Prostate gland (tissue), 2 donors: ENCODE results near the gene CCDC88A. TPM values are rescaled to one million over a fixed set of nuclear protein-coding genes. Genes with fewer than 3 reads are reported as not detected.

Source experiments
- DNase-seq: peaks from one replicate; pipeline ENCODE4 v3.0.0-alpha.2; 2019; ENCODE audit warnings: low spot score
- H3K27ac ChIP-seq, 2 donors: fragments of 200-600 bp; sonication (generic); 2 replicates each; pipeline ENCODE4 v1.5.1; 2017 to 2019
- H3K27me3 ChIP-seq: fragments of 200-600 bp; sonication (generic); replicated peaks from 2 replicates; pipeline ENCODE4 v1.5.1; 2019; ENCODE audit not compliant: insufficient read depth
- H3K36me3 ChIP-seq, 2 donors: fragments of 200-600 bp; sonication (generic); 1 replicate in 1 of 2; 2 replicates in 1 of 2; pipeline versions ENCODE4 v1.5.1 to v1.8.1; 2017 to 2019
- H3K4me1 ChIP-seq: fragments of 200-600 bp; sonication (generic); replicated peaks from 2 replicates; pipeline ENCODE4 v1.5.1; 2019
- H3K4me3 ChIP-seq, 2 donors: fragments of 200-600 bp; sonication (generic); 2 replicates each; pipeline ENCODE4 v1.5.1; 2017 to 2019
- H3K9me3 ChIP-seq: fragments of 200-600 bp; sonication (generic); 2 replicates; pipeline ENCODE4 v1.5.1; 2017
- CTCF ChIP-seq, 4 experiments: fragments of 200-600 bp in 2 of 4; fragments of 450-650 bp in 2 of 4; sonication (generic) in 2 of 4; IDR thresholded peaks; 1 replicate in 3 of 4; 2 replicates in 1 of 4; pipeline ENCODE4 v1.5.1; 2016 to 2019; ENCODE audit warnings: antibody characterized with exemption in 4 of 4, mild to moderate bottlenecking in 2 of 4, moderate library complexity in 2 of 4
- POLR2A ChIP-seq: fragments of 450-650 bp; IDR thresholded peaks from one replicate; pipeline ENCODE4 v1.6.1; 2016; ENCODE audit warnings: antibody characterized with exemption, mild to moderate bottlenecking
- POLR2AphosphoS5 ChIP-seq: sonication (generic); formaldehyde crosslinking; IDR thresholded peaks from one replicate; pipeline ENCODE4 v1.6.1; 2017; ENCODE audit warnings: antibody characterized with exemption
- WGBS: methylation state at CpG from one replicate; pipeline ENCODE4 v1.1.5; 2018; 5-methylcytosine and 5-hydroxymethylcytosine counted together
- intact Hi-C: fragments of 100-400 bp; cut with DNase I; formaldehyde crosslinking; loops from one replicate; pipeline ENCODE4 v1.14.2; 2022
- total RNA-seq, 2 donors: library from RNA; depleted of rRNA; stranded (reverse); fragments of >200 nt; gene quantifications; one replicate each; pipeline ENCODE4 v1.1.0, GENCODE V29; 2016

Gene CCDC88A
- total RNA-seq, 2 donors from 2014 or later = 16.8 to 43.7 TPM

- no peaks in the 10 kb centered on the region for H3K4me1 ChIP-seq
- H3K4me3 ChIP-seq = no peak overlapping the region
- no peaks in the 10 kb centered on the region for H3K9me3 ChIP-seq
- H3K36me3 ChIP-seq = no peaks in the 10 kb centered on the region
- no peak for TF ChIP-seq POLR2A
- no peak for TF ChIP-seq CTCF (IDR thresholded peaks at IDR 0.05)
- TF ChIP-seq POLR2AphosphoS5 = no peak
- H3K27ac ChIP-seq = no peak overlapping the region
- 98% methylated on average over 3 of the region's 3 CpGs for WGBS
- DNase-seq = no peak
- no peaks in the 10 kb centered on the region for H3K27me3 ChIP-seq
- intact Hi-C loops = no loop called here
These were observed 68.0 kb downstream of the CCDC88A start for GRCh38 chr2:55351672-55352071.

GRCh38 chr2:55345064-55345463 lies 74.6 kb downstream of the CCDC88A start:
- no peaks in the 10 kb centered on the region for H3K27me3 ChIP-seq
- TF ChIP-seq POLR2AphosphoS5 (no peak), POLR2A (no peak)
- H3K4me1 ChIP-seq = no peaks in the 10 kb centered on the region
- H3K4me3 ChIP-seq = no peak overlapping the region
- no peak overlapping the region for H3K27ac ChIP-seq
- H3K9me3 ChIP-seq = no peaks in the 10 kb centered on the region
- no peaks in the 10 kb centered on the region for H3K36me3 ChIP-seq
- DNase-seq = no peak
- intact Hi-C loops = no loop called here
- 97% methylated on average over 4 of the region's 4 CpGs for WGBS

- TF ChIP-seq POLR2AphosphoS5 (no peak), CTCF (IDR thresholded peaks at IDR 0.05) (no peak), POLR2A (no peak)
- H3K4me3 ChIP-seq = no peak overlapping the region
- no peaks in the 10 kb centered on the region for H3K36me3 ChIP-seq
- no peak overlapping the region for H3K27ac ChIP-seq
- H3K27me3 ChIP-seq = no peaks in the 10 kb centered on the region
- H3K9me3 ChIP-seq = no peaks in the 10 kb centered on the region
- H3K4me1 ChIP-seq = no peaks in the 10 kb centered on the region
- DNase-seq = no peak
- intact Hi-C loops = no loop called here
These were observed 81.4 kb downstream of the CCDC88A start for GRCh38 chr2:55338268-55338667.

- H3K27ac ChIP-seq = no peak overlapping the region
- WGBS = 94% methylated on average over 2 of the region's 2 CpGs
- intact Hi-C loops = no loop called here
- no peak for DNase-seq
- no peaks in the 10 kb centered on the region for H3K27me3 ChIP-seq
- TF ChIP-seq POLR2A (no peak), POLR2AphosphoS5 (no peak), CTCF (IDR thresholded peaks at IDR 0.05) (no peak)
- H3K4me3 ChIP-seq = no peak overlapping the region
- H3K4me1 ChIP-seq = no peaks in the 10 kb centered on the region
- H3K36me3 ChIP-seq = no peaks in the 10 kb centered on the region
- no peaks in the 10 kb centered on the region for H3K9me3 ChIP-seq
These were observed 84.9 kb downstream of the CCDC88A start for GRCh38 chr2:55334728-55335127.

GRCh38 chr2:55330541-55331297 lies 88.9 kb downstream of the CCDC88A start:
- WGBS = 65% methylated on average over 1 of the region's 1 CpG
- H3K27me3 ChIP-seq = no peaks in the 10 kb centered on the region
- intact Hi-C loops = no loop called here
- H3K27ac ChIP-seq = no peak overlapping the region
- no peaks in the 10 kb centered on the region for H3K4me1 ChIP-seq
- no peak for DNase-seq
- no peaks in the 10 kb centered on the region for H3K36me3 ChIP-seq
- no peak overlapping the region for H3K4me3 ChIP-seq
- TF ChIP-seq POLR2AphosphoS5 (no peak), CTCF (IDR thresholded peaks at IDR 0.05) (no peak), POLR2A (no peak)
- H3K9me3 ChIP-seq = no peaks in the 10 kb centered on the region
